ENCODE results near the gene SV2B. TPM values are rescaled to one million over a fixed set of nuclear protein-coding genes. Genes with fewer than 3 reads are reported as not detected.

Gene SV2B
- total RNA-seq, 1 experiment from 2014 or later, result 3.9 TPM

DNA sequence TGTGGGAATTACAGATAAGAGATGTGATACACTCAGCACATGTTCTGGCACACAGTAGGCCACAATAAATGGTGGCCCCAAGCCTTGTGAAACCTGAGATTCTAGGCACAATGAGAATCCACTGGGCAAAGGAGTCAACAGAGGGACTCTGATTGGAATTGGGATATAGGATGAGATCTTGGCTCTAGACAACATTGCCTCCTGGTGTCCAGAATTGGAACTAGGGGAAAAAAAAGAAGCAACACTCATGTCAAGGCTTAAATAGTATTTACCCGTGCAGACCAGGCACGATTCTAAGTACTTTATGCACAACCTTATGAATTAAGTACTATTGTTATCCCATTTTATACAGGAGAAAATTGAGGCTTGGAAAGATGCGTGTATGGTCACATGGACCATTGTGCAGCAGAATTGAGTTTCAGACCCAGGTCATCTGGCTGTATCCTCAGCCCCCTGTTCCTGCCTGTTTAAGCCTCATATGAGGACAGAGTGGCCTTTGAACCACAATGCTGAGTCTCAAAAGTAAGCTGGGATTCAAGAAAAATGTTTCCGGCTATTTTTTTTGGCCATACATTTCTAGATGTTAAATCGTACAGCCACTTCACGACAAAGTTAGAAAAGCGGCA is 124.8 kb downstream of the SV2B start:
- POLR2A ChIA-PET (ENCODE audit: low non-redundant PET), result interaction anchor here (0.6 kb wide), 1 partner anchor 19 kb away, joined by 13 read pairs; no protein-coding TSS in a partner anchor
- no peak overlapping the region for H3K27ac ChIP-seq (ENCODE audit: low read depth, low read length, poor library complexity, severe bottlenecking)
- H3K36me3 ChIP-seq (ENCODE audit: insufficient read depth, low read length, poor library complexity, severe bottlenecking), result no peaks in the 10 kb centered on the region
- CTCF ChIA-PET, result interaction anchor here (0.6 to 1.5 kb wide), 2 partner anchors 103 to 169 kb away, joined by 4 to 6 read pairs; no protein-coding TSS in a partner anchor
- no peaks in the 10 kb centered on the region for H3K27me3 ChIP-seq (replicated peaks; ENCODE audit: insufficient read depth, low read depth, low read length, poor library complexity)
- intact Hi-C loops (cut with micrococcal nuclease; ENCODE audit: unreplicated experiment), result no loop called here
- TF ChIP-seq EZH2 (IDR thresholded peaks at IDR 0.05; ENCODE audit: borderline replicate concordance, low read depth, low read length, poor library complexity, severe bottlenecking), result no peak
- TF ChIP-seq, protein P1, sequence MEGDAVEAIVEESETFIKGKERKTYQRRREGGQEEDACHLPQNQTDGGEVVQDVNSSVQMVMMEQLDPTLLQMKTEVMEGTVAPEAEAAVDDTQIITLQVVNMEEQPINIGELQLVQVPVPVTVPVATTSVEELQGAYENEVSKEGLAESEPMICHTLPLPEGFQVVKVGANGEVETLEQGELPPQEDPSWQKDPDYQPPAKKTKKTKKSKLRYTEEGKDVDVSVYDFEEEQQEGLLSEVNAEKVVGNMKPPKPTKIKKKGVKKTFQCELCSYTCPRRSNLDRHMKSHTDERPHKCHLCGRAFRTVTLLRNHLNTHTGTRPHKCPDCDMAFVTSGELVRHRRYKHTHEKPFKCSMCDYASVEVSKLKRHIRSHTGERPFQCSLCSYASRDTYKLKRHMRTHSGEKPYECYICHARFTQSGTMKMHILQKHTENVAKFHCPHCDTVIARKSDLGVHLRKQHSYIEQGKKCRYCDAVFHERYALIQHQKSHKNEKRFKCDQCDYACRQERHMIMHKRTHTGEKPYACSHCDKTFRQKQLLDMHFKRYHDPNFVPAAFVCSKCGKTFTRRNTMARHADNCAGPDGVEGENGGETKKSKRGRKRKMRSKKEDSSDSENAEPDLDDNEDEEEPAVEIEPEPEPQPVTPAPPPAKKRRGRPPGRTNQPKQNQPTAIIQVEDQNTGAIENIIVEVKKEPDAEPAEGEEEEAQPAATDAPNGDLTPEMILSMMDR (conservative IDR thresholded peaks at IDR 0.05; ENCODE audit: low read depth, low read length), result peak; percentile 75
- no TSS peak for BruUV-seq (replicated peaks)
- H3K9me3 ChIP-seq (ENCODE audit: low read depth, low read length, poor library complexity, severe bottlenecking), result no peaks in the 10 kb centered on the region
- H3K4me3 ChIP-seq (ENCODE audit: low read depth, low read length, poor library complexity, severe bottlenecking), result no peak overlapping the region
- no peaks in the 10 kb centered on the region for H3K4me1 ChIP-seq (ENCODE audit: insufficient read depth, low read length, poor library complexity, severe bottlenecking)
- DNase-seq (ENCODE audit: low spot score), result peak; percentile 68

GRCh38 chr15:91225741-91226140 is 125.7 kb downstream of the SV2B start:
- CTCF ChIA-PET, result interaction anchor here (1.5 kb wide), 1 partner anchor 170 kb away, joined by 4 read pairs; no protein-coding TSS in a partner anchor
- no peak for DNase-seq (ENCODE audit: low spot score)
- no peaks in the 10 kb centered on the region for H3K36me3 ChIP-seq (ENCODE audit: insufficient read depth, low read length, poor library complexity, severe bottlenecking)
- POLR2A ChIA-PET (ENCODE audit: low non-redundant PET), result interaction anchor here (0.6 kb wide), 1 partner anchor 20 kb away, joined by 13 read pairs; no protein-coding TSS in a partner anchor
- no peak overlapping the region for H3K27ac ChIP-seq (ENCODE audit: low read depth, low read length, poor library complexity, severe bottlenecking)
- H3K4me1 ChIP-seq (ENCODE audit: insufficient read depth, low read length, poor library complexity, severe bottlenecking), result no peaks in the 10 kb centered on the region
- H3K27me3 ChIP-seq (replicated peaks; ENCODE audit: insufficient read depth, low read depth, low read length, poor library complexity), result no peaks in the 10 kb centered on the region
- H3K9me3 ChIP-seq (ENCODE audit: low read depth, low read length, poor library complexity, severe bottlenecking), result no peaks in the 10 kb centered on the region
- no peak for TF ChIP-seq EZH2 (IDR thresholded peaks at IDR 0.05; ENCODE audit: borderline replicate concordance, low read depth, low read length, poor library complexity, severe bottlenecking)
- no peak overlapping the region for H3K4me3 ChIP-seq (ENCODE audit: low read depth, low read length, poor library complexity, severe bottlenecking)
- intact Hi-C loops (cut with micrococcal nuclease; ENCODE audit: unreplicated experiment), result no loop called here
- BruUV-seq (replicated peaks), result no TSS peak

GRCh38 chr15:91227117-91227516 is 127.1 kb downstream of the SV2B start:
- CTCF ChIA-PET, result no interaction called here
- H3K4me3 ChIP-seq (ENCODE audit: low read depth, low read length, poor library complexity, severe bottlenecking), result no peak overlapping the region
- intact Hi-C loops (cut with micrococcal nuclease; ENCODE audit: unreplicated experiment), result no loop called here

More at GRCh38 chr15:91227117-91227516, 127.1 kb downstream of the SV2B start:
- no peaks in the 10 kb centered on the region for H3K9me3 ChIP-seq (ENCODE audit: low read depth, low read length, poor library complexity, severe bottlenecking)
- H3K27ac ChIP-seq (ENCODE audit: low read depth, low read length, poor library complexity, severe bottlenecking), result no peak overlapping the region
- BruUV-seq (replicated peaks), result no TSS peak
- H3K4me1 ChIP-seq (ENCODE audit: insufficient read depth, low read length, poor library complexity, severe bottlenecking), result no peaks in the 10 kb centered on the region
- POLR2A ChIA-PET (ENCODE audit: low non-redundant PET), result no interaction called here
- no peak for TF ChIP-seq EZH2 (IDR thresholded peaks at IDR 0.05; ENCODE audit: borderline replicate concordance, low read depth, low read length, poor library complexity, severe bottlenecking)
- TF ChIP-seq, protein P1 (conservative IDR thresholded peaks at IDR 0.05; ENCODE audit: low read depth, low read length), result no peak
- no peaks in the 10 kb centered on the region for H3K27me3 ChIP-seq (replicated peaks; ENCODE audit: insufficient read depth, low read depth, low read length, poor library complexity)
- peak; percentile 9 for DNase-seq (ENCODE audit: low spot score)
- no peaks in the 10 kb centered on the region for H3K36me3 ChIP-seq (ENCODE audit: insufficient read depth, low read length, poor library complexity, severe bottlenecking)

All from A673 (cell line).